T1000 (cell line): Measurements from ENCODE around the gene TREML4.
"Not testable (repeated sequence)": the region's sequence is repeated elsewhere in the genome, so short reads cannot be mapped to it uniquely, and the experiment has no call there.

ENCODE experiments used
- DNase-seq: peaks from one replicate; lab custom pipeline; 2025; ENCODE audit warnings: mixed read lengths; lab: John Stamatoyannopoulos, UW

TREML4 gene

GRCh38 chr6:41228096-41228495 lies at the start of gene TREML4:
TSS of gene TREML4 (plus strand) at chr6:41228349. CDS start at chr6:41228428, 79 bp downstream.
- no peak for DNase-seq

DNA sequence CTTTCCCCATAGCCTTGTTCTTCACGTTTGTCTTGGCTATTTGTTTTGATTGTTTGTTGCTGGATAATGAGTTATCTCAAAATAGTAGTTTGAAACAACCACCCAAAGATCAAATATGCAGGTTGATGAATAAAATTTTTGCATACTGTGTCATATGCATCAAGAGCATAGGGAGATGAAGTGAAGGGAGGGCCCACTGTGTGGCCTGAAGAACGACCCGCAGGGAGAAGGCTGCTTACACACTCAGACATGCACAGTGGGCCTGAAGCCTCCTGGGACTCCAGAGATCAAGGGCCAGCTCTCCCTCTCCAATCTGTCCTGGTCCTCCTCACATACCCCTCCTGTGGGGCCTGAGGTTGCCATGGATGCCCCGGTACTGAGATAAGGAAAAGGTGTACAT lies 49.0 kb upstream of the TREML4 start:
- no peak for DNase-seq

GRCh38 chr6:41181566-41181965 lies 46.6 kb upstream of the TREML4 start:
- DNase-seq, result no peak

GRCh38 chr6:41182069-41183034 lies 45.8 kb upstream of the TREML4 start:
- DNase-seq, result no peak

- DNase-seq, result no peak
Measured at GRCh38 chr6:41184761-41185160, 43.4 kb upstream of the TREML4 start.

DNA sequence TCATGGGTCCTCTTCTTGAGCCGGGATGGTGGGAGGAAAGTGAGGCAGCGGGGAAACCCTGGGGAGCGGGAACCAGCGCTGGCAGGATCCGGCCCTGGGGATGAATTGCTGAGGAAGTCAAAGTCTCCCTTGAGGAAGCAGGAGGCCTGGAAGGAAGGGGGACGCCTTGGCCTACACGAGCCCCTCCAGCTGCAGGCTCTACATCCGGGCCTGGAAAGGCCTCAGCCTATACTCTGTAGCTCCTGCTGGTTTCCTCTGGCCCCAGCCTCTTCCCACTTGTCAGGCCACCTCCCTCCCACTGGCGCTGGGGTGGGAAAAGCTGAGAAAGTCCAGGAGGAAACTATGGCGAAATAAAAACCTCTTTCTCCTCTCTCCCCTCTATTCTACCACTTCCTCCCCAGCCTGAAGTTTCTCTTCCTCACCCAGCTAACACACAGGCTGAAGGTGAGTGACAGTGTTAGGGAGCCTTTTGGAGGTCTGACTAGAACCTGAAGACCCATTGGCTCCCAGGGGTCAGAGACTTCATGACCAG lies 42.1 kb upstream of the TREML4 start:
- DNase-seq, result no peak

- no peak for DNase-seq
Measured at GRCh38 chr6:41187924-41188886, 39.9 kb upstream of the TREML4 start.

GRCh38 chr6:41189046-41189445 lies 39.1 kb upstream of the TREML4 start:
- DNase-seq, result not testable (repeated sequence)

DNA sequence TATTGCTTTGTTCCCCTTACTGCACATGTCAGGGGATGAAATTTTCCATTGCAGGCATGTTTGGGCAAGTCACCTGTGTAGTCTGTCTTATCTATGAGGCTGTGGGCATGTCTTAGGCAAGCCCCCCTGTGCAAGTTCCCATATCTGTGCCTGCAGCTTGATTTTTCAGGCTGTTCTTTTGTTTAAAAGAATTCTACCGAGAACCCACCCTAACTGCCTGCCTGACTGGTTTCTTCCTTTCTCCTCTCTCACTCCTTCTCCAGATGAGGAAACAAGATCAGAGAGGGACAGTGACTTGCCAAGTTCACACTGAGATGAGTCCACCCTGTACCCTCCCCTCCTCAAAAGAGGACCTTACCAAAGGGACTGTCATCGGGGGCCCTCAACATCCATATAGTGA lies 38.2 kb upstream of the TREML4 start:
- DNase-seq, result no peak

- DNase-seq, result no peak
Measured at GRCh38 chr6:41190791-41191190, 37.4 kb upstream of the TREML4 start.

DNA sequence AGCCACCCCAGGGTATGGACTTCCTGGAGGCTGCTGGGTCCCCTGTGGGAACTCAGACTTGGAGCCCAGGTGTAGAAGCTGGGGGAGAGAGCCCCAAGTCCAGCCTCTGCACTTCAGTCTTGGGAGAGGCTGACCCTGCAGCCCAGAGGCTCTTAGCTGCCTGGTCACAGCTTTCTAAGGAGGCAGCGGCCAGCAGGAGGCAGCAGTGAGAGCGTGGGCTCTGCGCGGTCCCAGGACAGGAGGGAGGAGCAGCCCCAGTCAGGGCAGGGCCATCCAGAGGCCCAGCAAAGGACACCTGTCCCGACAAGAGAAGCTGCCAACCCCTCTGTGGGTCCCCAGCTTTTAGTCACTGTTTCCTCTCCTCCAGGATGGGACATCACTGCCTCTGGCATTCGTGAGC lies 36.6 kb upstream of the TREML4 start:
- DNase-seq, result no peak

- no peak for DNase-seq
Measured at GRCh38 chr6:41193171-41193734, 34.9 kb upstream of the TREML4 start.

DNA sequence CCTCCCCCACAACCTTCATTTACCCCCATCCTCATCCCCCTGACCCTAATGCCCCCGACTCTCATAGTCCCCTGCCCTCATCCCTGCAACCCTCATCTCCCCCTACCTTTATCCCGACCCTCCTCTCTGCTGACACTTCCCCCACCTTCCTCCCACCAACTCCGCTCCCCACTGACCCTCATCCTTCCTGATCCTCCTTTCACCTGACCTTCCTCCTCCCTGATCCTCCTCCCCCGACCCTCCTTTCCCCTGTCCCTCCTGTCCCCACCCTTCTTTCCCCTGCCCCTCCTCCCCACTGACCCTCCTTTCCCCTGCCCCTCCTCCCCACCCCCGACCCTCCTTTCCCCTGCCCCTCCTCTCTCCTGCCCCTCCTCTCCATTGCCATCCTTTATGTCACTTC lies 34.3 kb upstream of the TREML4 start:
- DNase-seq, result no peak

DNA sequence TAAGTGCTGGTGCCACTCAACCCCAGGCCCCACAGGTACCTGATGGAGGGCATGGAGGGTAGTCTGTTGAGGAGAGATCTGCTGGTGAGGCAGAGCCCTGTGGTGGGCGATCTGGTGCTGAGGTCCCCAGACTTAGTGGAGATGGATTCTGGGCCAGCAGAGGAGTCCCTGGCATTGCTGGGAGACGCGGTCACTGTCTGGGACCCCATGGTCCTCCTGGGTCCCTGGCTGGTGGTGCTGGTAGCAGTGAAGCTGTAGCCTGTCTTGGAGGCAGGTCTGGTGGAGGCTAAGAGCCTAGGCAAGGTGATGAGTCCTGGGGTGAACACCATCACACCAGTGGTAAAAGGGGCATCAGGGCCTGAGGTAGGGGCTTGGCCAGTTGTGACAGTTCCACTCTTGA lies 33.8 kb upstream of the TREML4 start:
- DNase-seq, result no peak

- no peak for DNase-seq
Measured at GRCh38 chr6:41197234-41197633, 30.9 kb upstream of the TREML4 start.

DNA sequence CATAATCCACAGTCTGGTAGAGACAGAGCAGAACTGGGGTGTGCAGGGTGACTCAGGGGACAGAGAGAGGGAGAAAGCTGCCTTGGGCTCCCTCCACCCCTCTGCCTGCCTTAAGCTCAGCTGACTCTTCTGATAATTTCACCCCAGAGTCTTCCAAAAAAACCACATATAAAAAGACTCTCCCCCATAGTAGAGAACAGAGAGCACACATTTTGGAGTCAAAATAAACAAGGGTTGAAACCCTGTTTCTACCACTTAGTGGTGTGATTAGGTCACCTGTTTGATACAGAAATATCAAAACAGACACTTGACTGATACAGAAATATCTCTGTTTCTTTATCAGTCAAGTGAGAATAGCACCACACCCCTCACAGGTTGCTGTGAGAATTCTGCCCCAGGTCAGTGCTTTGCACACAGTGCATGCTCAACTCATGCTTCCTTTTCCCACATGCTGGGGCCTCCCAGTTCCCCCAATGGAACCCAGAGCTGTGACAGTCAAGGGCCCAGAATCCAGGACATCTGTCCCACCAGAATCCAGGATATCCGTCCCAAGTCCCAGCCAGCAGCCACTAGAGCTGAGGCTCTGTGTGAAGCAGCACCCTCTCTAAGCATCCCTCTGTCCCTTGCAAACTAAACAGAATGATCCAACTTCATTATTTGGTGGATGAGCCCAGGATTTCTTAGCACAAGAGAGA lies 28.4 kb upstream of the TREML4 start:
- DNase-seq, result no peak

DNA sequence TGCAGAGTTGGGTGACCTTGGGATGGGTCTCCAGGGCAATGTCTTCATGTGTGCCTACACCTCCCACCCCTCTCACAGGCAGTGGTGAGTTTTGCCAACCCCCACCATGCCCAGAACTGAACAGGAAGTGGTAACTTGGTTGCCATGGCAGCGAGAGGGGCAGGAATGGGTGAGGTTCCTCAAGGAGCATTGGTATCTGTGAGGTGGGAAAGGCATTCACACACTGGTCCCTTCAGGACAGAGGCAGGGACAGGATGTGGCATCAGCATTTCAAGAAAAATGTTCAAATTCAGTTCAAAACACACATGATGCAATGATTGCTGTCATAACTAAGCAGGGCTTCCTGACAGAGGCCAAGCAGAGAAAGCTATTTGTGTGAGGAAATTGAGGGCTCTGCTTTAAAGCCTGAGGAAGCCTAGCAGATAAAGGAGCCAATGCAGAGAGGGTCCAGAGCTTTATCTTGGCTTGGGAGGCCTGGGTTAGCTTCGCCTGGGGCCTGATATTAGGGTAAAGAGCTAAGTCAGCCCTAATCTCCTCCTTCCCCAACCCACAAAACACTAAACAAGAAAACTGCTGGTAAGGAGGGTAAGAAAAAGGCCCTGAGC lies 27.8 kb upstream of the TREML4 start:
- no peak for DNase-seq

DNA sequence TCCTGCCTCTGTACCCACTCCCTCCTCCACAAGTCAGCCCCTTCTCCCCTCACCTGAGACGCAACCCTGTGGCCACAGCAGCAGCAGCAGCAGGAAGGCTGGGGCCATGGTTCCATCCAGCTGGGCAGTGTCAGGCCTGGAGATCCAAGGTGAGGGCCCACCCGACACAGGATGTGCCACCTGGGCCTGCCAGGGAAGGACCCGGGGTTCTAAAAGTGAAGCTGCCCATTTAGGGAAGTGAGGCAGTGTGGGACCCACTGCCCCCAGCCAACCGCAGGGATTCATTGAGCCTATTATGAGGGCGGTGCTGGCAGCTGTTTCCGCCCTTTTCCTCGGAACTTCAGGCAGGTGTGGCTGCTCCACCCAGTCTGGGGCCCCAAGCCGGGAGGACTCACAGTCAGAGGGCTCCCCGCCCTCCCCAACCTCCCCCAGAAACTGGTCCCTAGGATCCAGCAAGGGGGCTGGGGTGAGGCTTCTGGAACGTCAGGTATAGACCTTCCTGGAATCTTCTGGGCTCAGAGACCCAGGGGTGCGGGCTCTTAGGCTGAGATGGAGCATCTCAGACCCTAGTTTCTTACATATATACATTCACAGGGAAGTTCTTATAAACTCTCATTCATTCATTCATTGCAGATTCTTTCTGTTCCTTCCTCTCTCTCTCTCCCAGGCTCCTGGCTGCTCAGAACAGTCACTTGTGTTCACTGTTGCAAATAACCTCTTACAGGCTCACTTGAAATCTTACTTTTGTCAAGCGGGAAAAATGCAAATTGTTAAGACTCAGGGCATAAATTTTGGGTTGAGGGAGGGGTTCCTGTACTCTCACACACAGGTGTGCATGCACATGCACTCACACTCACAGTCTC lies 27.0 kb upstream of the TREML4 start, which contains the start of gene TREML2:
Gene TREML2, minus strand, starts transcription at position 249 of the 863 bp plus-strand sequence. Its CDS starts 141 bp downstream, at position 108.
- no peak for DNase-seq

DNA sequence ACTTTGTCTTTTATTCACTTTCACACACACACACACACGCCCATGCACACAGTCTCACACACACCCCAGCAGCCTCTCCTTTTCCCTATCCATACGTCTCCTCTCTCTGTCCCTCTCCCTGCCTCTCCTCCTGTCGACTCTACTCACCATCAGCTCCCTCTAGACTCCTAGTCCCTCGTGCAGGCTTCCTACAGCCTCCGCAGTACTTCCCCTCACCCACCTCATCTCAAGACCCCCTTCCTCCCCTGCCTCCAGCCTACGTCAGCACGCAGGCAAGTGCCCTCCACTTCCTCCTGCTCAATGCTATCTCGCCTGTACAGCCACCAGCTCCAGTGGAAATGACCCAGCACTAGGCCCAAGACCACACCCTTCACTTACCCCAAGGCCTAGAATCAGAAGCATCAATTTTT lies 26.4 kb upstream of the TREML4 start:
- DNase-seq, result no peak

- DNase-seq, result no peak
Measured at GRCh38 chr6:41204156-41204555, 24.0 kb upstream of the TREML4 start.
